Fibroblast of pulmonary artery (primary cell): ENCODE measurements around the gene STIM1.
"Not testable (repeated sequence)": the region's sequence is repeated elsewhere in the genome, so short reads cannot be mapped to it uniquely, and the experiment has no call there.

Source experiments
- DNase-seq: peaks from one replicate; pipeline ENCODE4 v3.0.0-alpha.2; 2010; ENCODE audit warnings: low read depth
- H3K4me3 ChIP-seq: replicated peaks from 2 replicates; pipeline ENCODE4 v1.5.1; 2011; ENCODE audit warnings: low read depth, mild to moderate bottlenecking, control low read depth, low read length, moderate library complexity
- TF ChIP-seq, protein P1 (sequence below): IDR thresholded peaks from 2 replicates; pipeline ENCODE4 v1.5.1; 2011; ENCODE audit warnings: mild to moderate bottlenecking, control low read depth, low read length, inconsistent platforms; ENCODE audit errors: missing control alignments

The STIM1 gene

DNA sequence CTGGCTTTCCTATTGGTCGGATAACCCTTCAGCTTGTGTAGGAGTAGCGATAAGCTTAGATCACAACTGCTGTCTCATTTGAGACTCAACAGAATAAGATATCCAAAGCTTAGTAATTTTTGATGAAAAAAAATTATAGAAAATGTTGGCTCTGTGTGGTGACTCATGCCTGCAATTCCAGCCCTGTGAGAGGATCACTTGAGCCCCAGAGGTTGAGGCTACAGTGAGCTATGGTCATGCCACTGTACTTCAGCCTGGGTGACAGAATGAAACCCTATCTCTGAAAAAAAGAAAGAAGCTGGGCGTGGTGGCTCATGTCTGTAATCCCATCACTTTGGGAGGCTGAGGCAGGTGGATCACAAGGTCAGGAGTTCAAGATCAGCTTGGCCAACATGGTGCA, 183.5 kb downstream of the STIM1 start:
- TF ChIP-seq, protein P1, sequence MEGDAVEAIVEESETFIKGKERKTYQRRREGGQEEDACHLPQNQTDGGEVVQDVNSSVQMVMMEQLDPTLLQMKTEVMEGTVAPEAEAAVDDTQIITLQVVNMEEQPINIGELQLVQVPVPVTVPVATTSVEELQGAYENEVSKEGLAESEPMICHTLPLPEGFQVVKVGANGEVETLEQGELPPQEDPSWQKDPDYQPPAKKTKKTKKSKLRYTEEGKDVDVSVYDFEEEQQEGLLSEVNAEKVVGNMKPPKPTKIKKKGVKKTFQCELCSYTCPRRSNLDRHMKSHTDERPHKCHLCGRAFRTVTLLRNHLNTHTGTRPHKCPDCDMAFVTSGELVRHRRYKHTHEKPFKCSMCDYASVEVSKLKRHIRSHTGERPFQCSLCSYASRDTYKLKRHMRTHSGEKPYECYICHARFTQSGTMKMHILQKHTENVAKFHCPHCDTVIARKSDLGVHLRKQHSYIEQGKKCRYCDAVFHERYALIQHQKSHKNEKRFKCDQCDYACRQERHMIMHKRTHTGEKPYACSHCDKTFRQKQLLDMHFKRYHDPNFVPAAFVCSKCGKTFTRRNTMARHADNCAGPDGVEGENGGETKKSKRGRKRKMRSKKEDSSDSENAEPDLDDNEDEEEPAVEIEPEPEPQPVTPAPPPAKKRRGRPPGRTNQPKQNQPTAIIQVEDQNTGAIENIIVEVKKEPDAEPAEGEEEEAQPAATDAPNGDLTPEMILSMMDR, result no peak
- no peak for DNase-seq
- H3K4me3 ChIP-seq, result no peak overlapping the region

DNA sequence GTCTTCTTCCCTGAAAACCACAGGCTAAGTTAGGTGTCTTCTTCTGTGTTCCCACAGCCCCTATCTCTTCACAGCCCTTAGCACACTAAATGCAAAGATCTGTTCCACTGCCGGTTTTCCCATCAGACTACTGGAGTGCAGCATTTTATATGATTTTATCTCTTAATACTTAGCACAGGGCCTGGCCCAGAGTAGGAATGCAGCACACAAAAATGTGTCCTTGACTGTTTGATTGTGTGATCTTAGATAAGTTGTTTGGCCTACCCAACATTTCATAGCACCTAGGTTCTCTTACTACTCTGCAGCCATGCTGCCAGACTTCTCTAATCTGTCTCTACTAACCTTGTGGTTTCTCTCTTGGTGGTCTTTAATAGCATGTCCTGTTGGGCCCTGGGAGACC, 185.0 kb downstream of the STIM1 start:
- TF ChIP-seq, protein P1, result no peak
- H3K4me3 ChIP-seq, result no peak overlapping the region
- DNase-seq, result no peak

DNA sequence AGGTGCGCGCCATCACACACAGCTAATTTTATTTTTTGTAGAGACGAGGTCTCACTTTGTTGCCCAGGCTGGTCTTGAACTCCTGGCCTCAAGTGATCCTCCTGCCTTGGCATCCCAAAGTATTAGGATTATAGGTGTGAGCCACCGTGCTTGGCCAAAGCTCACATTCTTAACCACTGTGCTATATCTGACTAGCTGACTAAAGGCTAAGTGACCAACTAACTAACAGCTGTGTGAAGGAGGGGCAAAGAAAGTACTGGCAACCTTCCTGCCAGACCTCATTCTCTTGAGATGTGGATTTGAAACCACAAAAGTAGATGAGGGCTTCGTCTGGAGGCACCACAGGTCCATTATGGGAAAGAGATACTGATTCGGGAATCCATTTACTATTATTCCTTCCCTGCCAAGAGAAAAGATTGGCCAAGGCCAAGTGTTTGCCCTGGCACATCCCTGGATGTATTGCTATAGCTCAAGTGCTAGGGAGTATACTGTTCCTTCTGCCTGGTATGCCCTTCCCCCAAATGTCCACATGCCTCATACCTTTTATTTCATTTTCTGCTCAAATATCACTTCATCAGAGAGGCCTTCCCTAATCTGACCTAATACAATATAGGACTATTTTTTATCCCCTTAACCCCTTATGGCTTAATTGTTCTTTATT, 186.4 kb downstream of the STIM1 start:
- no peak for DNase-seq
- TF ChIP-seq, protein P1, result no peak
- no peak overlapping the region for H3K4me3 ChIP-seq

DNA sequence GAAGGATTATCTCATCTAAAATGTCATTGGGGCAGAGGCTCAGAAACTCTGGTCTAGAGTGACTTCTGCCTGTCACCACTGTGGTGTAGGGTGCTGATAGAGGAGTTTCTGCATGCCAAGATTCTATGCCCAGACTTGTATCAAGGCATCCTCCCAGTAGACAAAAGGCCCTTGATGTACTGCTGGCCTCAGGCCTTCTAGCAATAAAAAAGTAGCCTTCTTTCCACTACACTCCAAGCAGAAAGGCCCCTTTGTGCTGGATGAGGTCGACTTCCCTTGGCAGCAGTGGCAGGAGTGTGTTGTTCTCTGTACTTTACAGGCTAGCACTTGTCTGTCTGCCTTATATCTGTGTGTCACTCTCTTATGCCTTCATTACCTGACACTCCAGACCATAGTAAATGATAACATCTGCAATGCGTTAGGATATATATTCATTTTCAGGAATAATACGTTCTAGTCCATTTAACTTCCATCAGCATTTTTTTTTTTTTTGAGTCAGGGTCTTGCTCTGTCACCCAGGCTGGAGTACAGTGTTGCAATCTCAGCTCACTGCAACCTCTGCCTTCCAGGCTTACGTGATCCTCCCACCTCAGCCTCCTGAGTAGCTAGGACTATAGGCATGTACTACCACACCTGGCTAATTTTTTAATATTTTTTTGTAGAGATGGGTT, 189.6 kb downstream of the STIM1 start:
- H3K4me3 ChIP-seq, result no peak overlapping the region
- TF ChIP-seq, protein P1, result no peak
- DNase-seq, result no peak

DNA sequence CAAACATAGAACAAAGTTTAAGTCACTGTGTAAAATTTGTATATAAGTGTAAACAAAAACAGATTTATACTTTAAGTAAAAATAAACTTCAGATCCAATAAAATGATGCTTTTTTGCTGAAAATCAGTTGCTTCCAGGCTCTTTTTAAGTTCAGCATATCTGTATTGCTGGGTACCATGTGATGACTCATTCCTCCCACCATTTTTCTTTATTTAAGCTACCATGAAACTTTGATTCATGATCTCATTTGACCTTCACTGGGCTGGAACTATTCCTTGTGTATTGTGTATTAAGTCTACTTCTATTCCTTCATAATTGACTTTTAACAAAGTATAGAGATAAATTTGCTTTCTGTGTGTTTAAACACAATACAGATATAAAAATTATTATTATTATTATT, 192.9 kb downstream of the STIM1 start:
- TF ChIP-seq, protein P1, result no peak
- no peak for DNase-seq
- H3K4me3 ChIP-seq, result no peak overlapping the region

DNA sequence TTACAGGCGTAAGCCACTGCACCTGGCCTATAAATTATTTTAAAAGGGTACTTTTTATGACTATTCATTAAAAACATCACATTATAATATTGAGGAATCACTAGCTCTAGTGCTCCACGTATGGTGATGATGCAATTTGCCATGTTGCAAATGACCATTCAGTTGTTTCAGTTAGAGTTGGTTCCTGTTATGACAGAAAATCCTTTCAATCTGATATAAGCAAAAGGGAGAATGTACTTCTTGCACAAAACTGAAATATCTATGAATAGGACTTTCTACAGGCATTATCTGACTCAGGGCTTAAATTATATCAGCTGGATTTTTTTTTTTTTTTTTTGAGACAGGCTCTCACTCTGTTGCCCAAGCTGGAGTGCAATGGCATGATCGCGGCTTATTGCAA, 193.5 kb downstream of the STIM1 start:
- peak; percentile 58 for DNase-seq
- TF ChIP-seq, protein P1, result no peak
- no peak overlapping the region for H3K4me3 ChIP-seq

DNA sequence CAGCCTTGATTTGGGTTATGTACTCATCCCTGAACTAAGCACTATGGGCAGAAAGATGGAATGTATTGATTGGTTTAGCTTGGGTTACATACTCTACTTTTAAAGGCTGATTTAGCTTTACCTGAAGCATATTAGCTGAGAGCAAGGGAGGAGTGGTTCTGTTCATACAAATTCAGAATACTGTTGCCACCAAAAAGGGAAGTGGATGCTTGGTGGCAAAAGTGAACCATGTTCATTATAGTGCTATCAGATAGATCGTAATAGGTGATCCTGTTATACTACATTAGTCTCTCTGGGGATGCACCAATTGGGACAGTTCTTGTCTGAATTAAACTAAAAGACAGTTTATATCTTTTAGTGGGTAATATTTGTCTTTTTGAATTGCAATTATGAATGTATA, 194.7 kb downstream of the STIM1 start:
- H3K4me3 ChIP-seq, result no peak overlapping the region
- TF ChIP-seq, protein P1, result no peak
- no peak for DNase-seq

DNA sequence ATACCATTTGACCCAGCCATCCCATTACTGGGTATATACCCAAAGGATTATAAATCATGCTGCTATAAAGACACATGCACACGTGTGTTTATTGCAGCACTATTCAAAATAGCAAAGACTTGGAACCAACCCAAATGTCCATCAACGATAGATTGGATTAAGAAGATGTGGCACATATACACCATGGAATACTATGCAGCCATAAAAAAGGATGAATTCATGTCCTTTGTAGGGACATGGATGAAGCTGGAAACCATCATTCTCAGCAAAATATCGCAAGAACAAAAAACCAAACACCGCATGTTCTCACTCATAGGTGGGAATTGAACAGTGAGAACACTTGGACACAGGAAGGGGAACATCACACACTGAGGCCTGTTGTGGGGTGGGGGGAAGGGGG, 197.7 kb downstream of the STIM1 start:
- H3K4me3 ChIP-seq, DNase-seq: not testable (repeated sequence)
